IMR-90 (cell line): ENCODE data around the gene ZNF785. TPM values are rescaled to one million over a fixed set of nuclear protein-coding genes. Genes with fewer than 3 reads are reported as not detected.

Experiments
- ATAC-seq: fragments of 200-7000 bp; cut with Tn5 transposase; 2 replicates; pipeline ENCODE4 v1.9.1; 2020; ENCODE audit warnings: low read depth, mild to moderate bottlenecking, moderate library complexity
- BruUV-seq: library from RNA; stranded (reverse); fragments of 400-500 nt; replicated peaks from 2 replicates; lab custom pipeline; 2021; lab: Mats Ljungman, UMichigan
- CTCF ChIA-PET: fragments of 300-600 bp; formaldehyde crosslinking; extraction: SDS; loops from one replicate; lab custom pipeline; 2021; ENCODE audit warnings: antibody characterized with exemption; lab: Yijun Ruan, JAX
- POLR2A ChIA-PET: fragments of 300-600 bp; sonication (Branson Sonifier 250); formaldehyde crosslinking; loops from one replicate; lab custom pipeline; 2022; ENCODE audit warnings: antibody characterized with exemption; ENCODE audit not compliant: unreplicated experiment; lab: Charles Lee
- DNase-seq: peaks from one replicate; pipeline ENCODE4 v3.0.0; 2013
- H2AFZ ChIP-seq: replicated peaks from 2 replicates; pipeline ENCODE3; 2013; ENCODE audit warnings: low read length, mild to moderate bottlenecking; ENCODE audit not compliant: poor library complexity
- H2AK5ac ChIP-seq: 2 replicates; pipeline ENCODE4 v1.6.1; 2013; ENCODE audit warnings: low read depth, low read length, inconsistent platforms
- H2AK9ac ChIP-seq: replicated peaks from 2 replicates; pipeline ENCODE3; 2013; ENCODE audit warnings: mild to moderate bottlenecking, low read depth, low read length, moderate library complexity; ENCODE audit not compliant: poor library complexity
- H2BK120ac ChIP-seq: 2 replicates; pipeline ENCODE4 v1.6.1; 2013; ENCODE audit warnings: low read depth, low read length, inconsistent platforms
- H2BK15ac ChIP-seq: 3 replicates; pipeline ENCODE4 v1.6.1; 2013; ENCODE audit warnings: low read depth, low read length, inconsistent platforms
- H2BK20ac ChIP-seq: 2 replicates; pipeline ENCODE4 v1.6.1; 2013; ENCODE audit warnings: low read depth, mild to moderate bottlenecking, inconsistent platforms, low read length, moderate library complexity
- H2BK5ac ChIP-seq: 2 replicates; pipeline ENCODE4 v1.6.1; 2013; ENCODE audit warnings: mild to moderate bottlenecking, low read depth, low read length, inconsistent platforms; ENCODE audit not compliant: poor library complexity, severe bottlenecking
- H3K14ac ChIP-seq: replicated peaks from 2 replicates; pipeline ENCODE4 v1.6.1; 2013; ENCODE audit warnings: low read depth, low read length, inconsistent platforms
- H3K18ac ChIP-seq: 2 replicates; pipeline ENCODE4 v1.6.1; 2013; ENCODE audit warnings: low read depth, low read length, control low read depth
- H3K23ac ChIP-seq: 2 replicates; pipeline ENCODE4 v1.6.1; 2013; ENCODE audit warnings: low read depth, low read length, inconsistent platforms
- H3K27ac ChIP-seq: 2 replicates; pipeline ENCODE4 v1.5.1; 2013; ENCODE audit warnings: mild to moderate bottlenecking, control low read depth, low read length; ENCODE audit not compliant: insufficient read depth
- H3K27me3 ChIP-seq: 2 replicates; pipeline ENCODE4 v1.6.1; 2013; ENCODE audit warnings: low read length; ENCODE audit not compliant: control insufficient read depth, insufficient read depth
- H3K36me3 ChIP-seq: 2 replicates; pipeline ENCODE4 v1.6.1; 2013; ENCODE audit warnings: low read length, mixed read lengths; ENCODE audit not compliant: control insufficient read depth, insufficient read depth
- H3K4ac ChIP-seq: 2 replicates; pipeline ENCODE4 v1.6.1; 2013; ENCODE audit warnings: low read depth, low read length, inconsistent platforms
- H3K4me1 ChIP-seq: 2 replicates; pipeline ENCODE4 v1.6.1; 2013; ENCODE audit warnings: low read length, mixed read lengths; ENCODE audit not compliant: control insufficient read depth, insufficient read depth
- H3K4me2 ChIP-seq: 2 replicates; pipeline ENCODE4 v1.6.1; 2013; ENCODE audit warnings: low read depth, mild to moderate bottlenecking, control low read depth, low read length, moderate library complexity
- H3K4me3 ChIP-seq: 2 replicates; pipeline ENCODE4 v1.5.1; 2013; ENCODE audit warnings: low read depth, mild to moderate bottlenecking, control low read depth, low read length, moderate library complexity; ENCODE audit not compliant: insufficient read depth
- H3K56ac ChIP-seq: 2 replicates; pipeline ENCODE4 v1.6.1; 2013; ENCODE audit warnings: low read length, inconsistent platforms; ENCODE audit not compliant: insufficient read depth; ENCODE audit errors: extremely low read depth
- H3K79me1 ChIP-seq, 2 experiments: 2 replicates each; pipeline ENCODE4 v1.6.1; 2013; ENCODE audit warnings: low read length in 2 of 2, inconsistent platforms in 1 of 2, low read depth in 1 of 2
- H3K9ac ChIP-seq: 2 replicates; pipeline ENCODE4 v1.6.1; 2013; ENCODE audit warnings: low read depth, low read length, control low read depth
- H3K9me1 ChIP-seq: 2 replicates; pipeline ENCODE4 v1.6.1; 2013; ENCODE audit warnings: low read length, inconsistent platforms; ENCODE audit not compliant: insufficient read depth
- H3K9me3 ChIP-seq: 2 replicates; pipeline ENCODE4 v1.6.1; 2013; ENCODE audit warnings: low read length; ENCODE audit not compliant: control insufficient read depth, insufficient read depth
- H4K20me1 ChIP-seq: 2 replicates; pipeline ENCODE4 v1.6.1; 2013; ENCODE audit warnings: low read length, inconsistent platforms; ENCODE audit not compliant: insufficient read depth
- H4K5ac ChIP-seq: 2 replicates; pipeline ENCODE4 v1.6.1; 2013; ENCODE audit warnings: mild to moderate bottlenecking, low read depth, low read length, control low read depth
- H4K8ac ChIP-seq, 2 experiments: 2 replicates each; pipeline ENCODE4 v1.6.1; 2013; ENCODE audit warnings: low read depth in 2 of 2, low read length in 2 of 2, control low read depth in 1 of 2, inconsistent platforms in 1 of 2
- H4K91ac ChIP-seq: 2 replicates; pipeline ENCODE4 v1.6.1; 2013; ENCODE audit warnings: low read depth, low read length, inconsistent platforms; ENCODE audit not compliant: insufficient read depth
- BHLHE40 ChIP-seq: fragments of 150-350 bp; IDR thresholded peaks from 2 replicates; pipeline ENCODE4 v1.6.1; 2016; ENCODE audit warnings: mild to moderate bottlenecking, low read depth, low read length
- CEBPB ChIP-seq: IDR thresholded peaks from 2 replicates; pipeline ENCODE4 v1.6.1; 2012; ENCODE audit warnings: low read depth, low read length, improper control_type of control experiment
- CHD1 ChIP-seq: IDR thresholded peaks from 2 replicates; pipeline ENCODE4 v1.6.1; 2012; ENCODE audit warnings: low read depth, low read length, improper control_type of control experiment
- FOS ChIP-seq: fragments of 150-350 bp; IDR thresholded peaks from 2 replicates; pipeline ENCODE4 v1.6.1; 2016; ENCODE audit warnings: low read depth, low read length
- MAFK ChIP-seq: IDR thresholded peaks from 2 replicates; pipeline ENCODE4 v1.6.1; 2012; ENCODE audit warnings: low read depth, low read length, improper control_type of control experiment
- MAZ ChIP-seq: IDR thresholded peaks from 2 replicates; pipeline ENCODE4 v1.6.1; 2012; ENCODE audit warnings: low read depth, mild to moderate bottlenecking, low read length, improper control_type of control experiment, moderate library complexity, borderline replicate concordance
- MXI1 ChIP-seq: IDR thresholded peaks from 2 replicates; pipeline ENCODE4 v1.6.1; 2012; ENCODE audit warnings: low read depth, mild to moderate bottlenecking, low read length, moderate library complexity, borderline replicate concordance
- NFE2L2 ChIP-seq: fragments of 150-350 bp; IDR thresholded peaks from 2 replicates; pipeline ENCODE4 v1.6.1; 2016; ENCODE audit warnings: low read depth, mild to moderate bottlenecking, low read length
- POLR2A ChIP-seq: IDR thresholded peaks from 2 replicates; pipeline ENCODE4 v1.6.1; 2012; ENCODE audit warnings: mild to moderate bottlenecking, low read depth, low read length
- RAD21 ChIP-seq: IDR thresholded peaks from 2 replicates; pipeline ENCODE4 v1.6.1; 2012; ENCODE audit warnings: low read length, improper control_type of control experiment
- RCOR1 ChIP-seq: IDR thresholded peaks from 2 replicates; pipeline ENCODE4 v1.6.1; 2012; ENCODE audit warnings: mild to moderate bottlenecking, low read length, improper control_type of control experiment; ENCODE audit not compliant: insufficient replicate concordance
- RFX5 ChIP-seq: IDR thresholded peaks from 2 replicates; pipeline ENCODE4 v1.8.0; 2012; ENCODE audit warnings: low read depth, mild to moderate bottlenecking, low read length, moderate library complexity
- SMC3 ChIP-seq: fragments of 150-350 bp; IDR thresholded peaks from 2 replicates; pipeline ENCODE4 v1.6.1; 2016; ENCODE audit warnings: low read depth, mild to moderate bottlenecking, antibody characterized with exemption, low read length, moderate library complexity
- USF2 ChIP-seq: fragments of 150-350 bp; IDR thresholded peaks from 2 replicates; pipeline ENCODE4 v1.6.1; 2017; ENCODE audit warnings: mild to moderate bottlenecking, antibody characterized with exemption, low read length, low read depth
- WGBS, 2 experiments: methylation state at CpG; one replicate each; pipeline versions ENCODE4 v1.1.5 to v1.1.7; 2013; ENCODE audit warnings: missing lambda C conversion rate in 2 of 2; ENCODE audit not compliant: insufficient read length in 1 of 2; ENCODE audit errors: extremely low coverage in 2 of 2; 5-methylcytosine and 5-hydroxymethylcytosine counted together
- dilution Hi-C: fragments of 300-500 bp; cut with HindIII; formaldehyde crosslinking; loops from one replicate; pipeline ENCODE4 v1.14.3; 2018; ENCODE audit warnings: low sequenced_read_pairs; ENCODE audit not compliant: unreplicated experiment
- in situ Hi-C: fragments of 300-500 bp; cut with MboI; formaldehyde crosslinking; loops from 3 replicates; pipeline ENCODE4 v1.14.3; 2019; ENCODE audit warnings: low sequenced_read_pairs, inconsistent platforms, mixed read lengths
- intact Hi-C: fragments of 100-400 bp; cut with micrococcal nuclease; formaldehyde crosslinking; loops from 2 replicates; pipeline ENCODE4 v1.10.0; 2022
- polyA plus RNA-seq, 3 experiments: library from polyadenylated mRNA; depleted of rRNA; stranded (reverse); fragments of >200 nt; gene quantifications; 2 replicates each; pipeline ENCODE4 v1.2.3, GENCODE V29; 2012; ENCODE audit warnings: low replicate concordance in 1 of 3
- total RNA-seq: library from RNA; depleted of rRNA; stranded (reverse); fragments of >200 nt; gene quantifications from 2 replicates; pipeline ENCODE4 v1.2.3, GENCODE V29; 2012
- TF ChIP-seq, protein P1 (sequence below): fragments of 150-350 bp; IDR thresholded peaks from 2 replicates; pipeline ENCODE4 v1.6.1; 2016; ENCODE audit warnings: low read depth, mild to moderate bottlenecking, low read length, moderate library complexity, borderline replicate concordance
- TF ChIP-seq, protein P2 (sequence below): conservative IDR thresholded peaks from 2 replicates; pipeline ENCODE4 v1.5.1; 2012; ENCODE audit warnings: mild to moderate bottlenecking, low read depth, low read length, improper control_type of control experiment

Gene ZNF785
- total and polyA plus RNA-seq, 2 of the 4 experiments (the other 2 are of a cell fraction), result 2.9 to 4.0 TPM

- peaks cover 8% of the 10 kb centered on the region; the same call in 1 of the 2 replicates for H3K9me3 ChIP-seq
- H3K4me2 ChIP-seq, result no peak overlapping the region
- no peaks in the 10 kb centered on the region for H3K79me1 ChIP-seq
- no peaks in the 10 kb centered on the region for H3K9me1 ChIP-seq
- H2BK20ac ChIP-seq, result no peak overlapping the region
- H3K14ac ChIP-seq, result no peak overlapping the region
- ChIA-PET POLR2A (no interaction called here), CTCF (no interaction called here)
- TF ChIP-seq CHD1, result no peak
- no peak for TF ChIP-seq BHLHE40
- TF ChIP-seq, protein P1, sequence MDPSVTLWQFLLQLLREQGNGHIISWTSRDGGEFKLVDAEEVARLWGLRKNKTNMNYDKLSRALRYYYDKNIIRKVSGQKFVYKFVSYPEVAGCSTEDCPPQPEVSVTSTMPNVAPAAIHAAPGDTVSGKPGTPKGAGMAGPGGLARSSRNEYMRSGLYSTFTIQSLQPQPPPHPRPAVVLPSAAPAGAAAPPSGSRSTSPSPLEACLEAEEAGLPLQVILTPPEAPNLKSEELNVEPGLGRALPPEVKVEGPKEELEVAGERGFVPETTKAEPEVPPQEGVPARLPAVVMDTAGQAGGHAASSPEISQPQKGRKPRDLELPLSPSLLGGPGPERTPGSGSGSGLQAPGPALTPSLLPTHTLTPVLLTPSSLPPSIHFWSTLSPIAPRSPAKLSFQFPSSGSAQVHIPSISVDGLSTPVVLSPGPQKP, result no peak
- no peak for TF ChIP-seq USF2
- TF ChIP-seq FOS, result no peak
- no peak for TF ChIP-seq POLR2A
- no peak for TF ChIP-seq MXI1
- no peak for TF ChIP-seq MAZ
- no peak for TF ChIP-seq RCOR1
- TF ChIP-seq NFE2L2, result no peak
- no peak for TF ChIP-seq SMC3
- no peak for TF ChIP-seq RAD21
- TF ChIP-seq MAFK, result no peak
- no peak for TF ChIP-seq RFX5
- TF ChIP-seq CEBPB, result no peak
- TF ChIP-seq, protein P2, sequence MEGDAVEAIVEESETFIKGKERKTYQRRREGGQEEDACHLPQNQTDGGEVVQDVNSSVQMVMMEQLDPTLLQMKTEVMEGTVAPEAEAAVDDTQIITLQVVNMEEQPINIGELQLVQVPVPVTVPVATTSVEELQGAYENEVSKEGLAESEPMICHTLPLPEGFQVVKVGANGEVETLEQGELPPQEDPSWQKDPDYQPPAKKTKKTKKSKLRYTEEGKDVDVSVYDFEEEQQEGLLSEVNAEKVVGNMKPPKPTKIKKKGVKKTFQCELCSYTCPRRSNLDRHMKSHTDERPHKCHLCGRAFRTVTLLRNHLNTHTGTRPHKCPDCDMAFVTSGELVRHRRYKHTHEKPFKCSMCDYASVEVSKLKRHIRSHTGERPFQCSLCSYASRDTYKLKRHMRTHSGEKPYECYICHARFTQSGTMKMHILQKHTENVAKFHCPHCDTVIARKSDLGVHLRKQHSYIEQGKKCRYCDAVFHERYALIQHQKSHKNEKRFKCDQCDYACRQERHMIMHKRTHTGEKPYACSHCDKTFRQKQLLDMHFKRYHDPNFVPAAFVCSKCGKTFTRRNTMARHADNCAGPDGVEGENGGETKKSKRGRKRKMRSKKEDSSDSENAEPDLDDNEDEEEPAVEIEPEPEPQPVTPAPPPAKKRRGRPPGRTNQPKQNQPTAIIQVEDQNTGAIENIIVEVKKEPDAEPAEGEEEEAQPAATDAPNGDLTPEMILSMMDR, result no peak
- H4K8ac ChIP-seq, result no peak overlapping the region
- intact Hi-C loops, result no loop called here
- H3K23ac ChIP-seq, result no peak overlapping the region
- in situ Hi-C loops, result no loop called here
- H2BK15ac ChIP-seq, result no peak overlapping the region
- H3K4ac ChIP-seq, result no peak overlapping the region
- no peak overlapping the region for H4K91ac ChIP-seq
- H2AFZ ChIP-seq, result no peak overlapping the region
- peaks cover 15% of the 10 kb centered on the region for H3K27me3 ChIP-seq
- no peak overlapping the region for H2AK9ac ChIP-seq
- H4K5ac ChIP-seq, result no peak overlapping the region
- no peak overlapping the region for H3K27ac ChIP-seq
- no peak overlapping the region for H2AK5ac ChIP-seq
- no TSS peak for BruUV-seq
- no peak overlapping the region for H3K9ac ChIP-seq
- H3K36me3 ChIP-seq, result no peaks in the 10 kb centered on the region
- dilution Hi-C loops, result no loop called here
- H4K20me1 ChIP-seq, result no peaks in the 10 kb centered on the region
- no peak overlapping the region for H3K4me3 ChIP-seq
- no peak overlapping the region for H2BK120ac ChIP-seq
- no peak for ATAC-seq
- no peak overlapping the region for H3K18ac ChIP-seq
- H2BK5ac ChIP-seq, result no peak overlapping the region
- no peak overlapping the region for H3K56ac ChIP-seq
- H3K4me1 ChIP-seq, result no peaks in the 10 kb centered on the region
- WGBS, 2 experiments, result no CpG with 5 or more reads among the region's 3 CpGs
- no peak for DNase-seq
These were observed 34.7 kb upstream of the ZNF785 start for GRCh38 chr16:30620169-30620568.
